Esophagus squamous epithelium (tissue), 5 donors: ENCODE data around the gene TBC1D7. TPM values are rescaled to one million over a fixed set of nuclear protein-coding genes. Genes with fewer than 3 reads are reported as not detected.

Experiments
- DNase-seq: peaks from one replicate; lab custom pipeline; 2025; lab: John Stamatoyannopoulos, UW
- H3K27ac ChIP-seq, 4 donors: fragments of 200-600 bp; sonication (generic); one replicate each; pipeline ENCODE4 v1.5.1; 2016 to 2019; ENCODE audit warnings: mild to moderate bottlenecking in 1 of 4
- H3K27me3 ChIP-seq, 4 donors: fragments of 200-600 bp; sonication (generic); 1 replicate in 3 of 4; 2 replicates in 1 of 4; pipeline versions ENCODE4 v1.5.1 to v1.6.0; 2017 to 2021; ENCODE audit warnings: antibody characterized with exemption in 1 of 4
- H3K36me3 ChIP-seq, 3 donors: fragments of 200-600 bp; sonication (generic); one replicate each; pipeline ENCODE4 v1.5.1; 2016 to 2019
- H3K4me1 ChIP-seq, 3 donors: fragments of 200-600 bp; sonication (generic); one replicate each; pipeline ENCODE4 v1.5.1; 2017 to 2019
- H3K4me3 ChIP-seq, 4 donors: fragments of 200-600 bp; sonication (generic); 1 replicate in 3 of 4; 2 replicates in 1 of 4; pipeline ENCODE4 v1.5.1; 2016 to 2019; ENCODE audit warnings: mild to moderate bottlenecking in 2 of 4, moderate library complexity in 1 of 4
- H3K9me3 ChIP-seq, 3 donors: fragments of 200-600 bp; sonication (generic); one replicate each; pipeline ENCODE4 v1.5.1; 2016 to 2019
- POLR2A ChIP-seq, 4 donors: fragments of 450-650 bp; IDR thresholded peaks; one replicate each; pipeline ENCODE4 v1.6.1; 2017; ENCODE audit warnings: antibody characterized with exemption in 4 of 4, mild to moderate bottlenecking in 4 of 4, moderate library complexity in 3 of 4
- WGBS, 2 donors: methylation state at CpG; one replicate each; pipeline ENCODE4 v1.1.5; 2018; 5-methylcytosine and 5-hydroxymethylcytosine counted together
- intact Hi-C: fragments of 100-400 bp; cut with DNase I; formaldehyde crosslinking; loops from one replicate; pipeline ENCODE4 v1.15.0; 2022
- total RNA-seq, 4 donors: library from RNA; depleted of rRNA; stranded (reverse); fragments of >200 nt; gene quantifications; one replicate each; pipeline ENCODE4 v1.1.0, GENCODE V29; 2016
- TF ChIP-seq, protein P1 (sequence below), 6 experiments: fragments of 450-650 bp in 4 of 6; fragments of 200-600 bp in 2 of 6; sonication (generic) in 2 of 6; IDR thresholded peaks; one replicate each; pipeline ENCODE4 v1.5.1; 2016 to 2019; ENCODE audit warnings: antibody characterized with exemption in 6 of 6, mild to moderate bottlenecking in 4 of 6, moderate library complexity in 4 of 6
- donor health status: DM: yes; HTN: yes; CAD: no.

Gene TBC1D7
- 10 to 100 TPM in 3 of 4 donors, 1 to 10 TPM in 1; 8.2 to 13.5 (median 12.6) TPM for total RNA-seq

DNA sequence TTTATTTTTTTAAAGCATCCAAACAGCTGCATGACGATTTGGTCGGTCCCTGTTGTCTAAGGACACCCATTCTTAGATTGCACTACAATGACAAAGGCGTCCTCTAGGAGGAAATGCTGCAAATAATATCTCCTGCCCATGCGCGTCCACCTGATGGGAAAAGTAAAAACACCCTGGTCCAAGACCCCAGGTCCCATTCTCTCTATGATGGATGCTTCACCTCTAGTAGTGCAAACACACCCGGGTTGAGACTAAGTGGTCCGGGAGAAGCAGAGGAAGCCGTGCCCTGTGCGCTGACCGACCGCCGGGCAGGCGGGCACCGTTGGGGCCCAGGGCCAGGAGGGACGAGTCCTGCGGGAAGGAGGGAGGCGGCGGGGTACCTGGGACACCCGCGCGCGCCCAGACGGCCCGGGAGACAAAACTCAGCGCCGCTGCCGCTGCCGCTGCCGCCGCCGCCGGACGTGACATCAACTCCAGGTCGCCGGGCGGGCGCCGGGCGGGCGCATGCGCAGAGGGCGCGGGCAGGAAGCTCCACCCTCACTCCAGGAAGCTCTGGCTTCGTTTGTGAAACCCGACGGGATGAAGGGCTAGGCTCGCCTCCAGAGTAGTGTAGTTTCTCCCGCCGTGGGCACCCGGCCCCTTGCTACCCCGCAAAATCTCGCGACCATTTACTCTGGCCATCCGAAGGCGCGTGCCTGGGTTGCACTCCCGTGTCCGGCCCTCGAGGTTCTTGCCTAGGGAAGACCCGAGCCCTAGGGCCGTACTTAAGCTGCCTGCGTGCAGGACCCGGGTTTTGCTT lies at the start of gene TBC1D7:
TBC1D7 (minus strand) TSS at position 462 of the 799 bp plus-strand sequence. CDS start 1,639 bp downstream, outside the sequence.
- H3K4me1 ChIP-seq: peaks cover 0 to 21% (median 8%) of the 10 kb centered on the region in 3 donors
- 0% methylated on average over 18 to 25 of the region's 63 CpGs for WGBS, 2 donors
- H3K36me3 ChIP-seq: peaks cover 0 to 31% (median 8%) of the 10 kb centered on the region in 3 donors
- TF ChIP-seq, protein P1, sequence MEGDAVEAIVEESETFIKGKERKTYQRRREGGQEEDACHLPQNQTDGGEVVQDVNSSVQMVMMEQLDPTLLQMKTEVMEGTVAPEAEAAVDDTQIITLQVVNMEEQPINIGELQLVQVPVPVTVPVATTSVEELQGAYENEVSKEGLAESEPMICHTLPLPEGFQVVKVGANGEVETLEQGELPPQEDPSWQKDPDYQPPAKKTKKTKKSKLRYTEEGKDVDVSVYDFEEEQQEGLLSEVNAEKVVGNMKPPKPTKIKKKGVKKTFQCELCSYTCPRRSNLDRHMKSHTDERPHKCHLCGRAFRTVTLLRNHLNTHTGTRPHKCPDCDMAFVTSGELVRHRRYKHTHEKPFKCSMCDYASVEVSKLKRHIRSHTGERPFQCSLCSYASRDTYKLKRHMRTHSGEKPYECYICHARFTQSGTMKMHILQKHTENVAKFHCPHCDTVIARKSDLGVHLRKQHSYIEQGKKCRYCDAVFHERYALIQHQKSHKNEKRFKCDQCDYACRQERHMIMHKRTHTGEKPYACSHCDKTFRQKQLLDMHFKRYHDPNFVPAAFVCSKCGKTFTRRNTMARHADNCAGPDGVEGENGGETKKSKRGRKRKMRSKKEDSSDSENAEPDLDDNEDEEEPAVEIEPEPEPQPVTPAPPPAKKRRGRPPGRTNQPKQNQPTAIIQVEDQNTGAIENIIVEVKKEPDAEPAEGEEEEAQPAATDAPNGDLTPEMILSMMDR (IDR thresholded peaks at IDR 0.05): peak in 4 of 6 experiments; percentile 2 to 31 (median 26)
- peak in 3 of 4 donors; percentile 76 to 96 (median 88) for TF ChIP-seq POLR2A (IDR thresholded peaks at IDR 0.05)
- peak within 1 kb of the TSS; percentile 90 to 96 (median 94) for H3K27ac ChIP-seq
- H3K4me3 ChIP-seq: peak within 1 kb of the TSS; percentile 65 to 90 (median 78)
- no peaks in the 10 kb centered on the region for H3K27me3 ChIP-seq
- DNase-seq: peak; percentile 33
- intact Hi-C loops: no loop called here
- H3K9me3 ChIP-seq: no peaks in the 10 kb centered on the region

DNA sequence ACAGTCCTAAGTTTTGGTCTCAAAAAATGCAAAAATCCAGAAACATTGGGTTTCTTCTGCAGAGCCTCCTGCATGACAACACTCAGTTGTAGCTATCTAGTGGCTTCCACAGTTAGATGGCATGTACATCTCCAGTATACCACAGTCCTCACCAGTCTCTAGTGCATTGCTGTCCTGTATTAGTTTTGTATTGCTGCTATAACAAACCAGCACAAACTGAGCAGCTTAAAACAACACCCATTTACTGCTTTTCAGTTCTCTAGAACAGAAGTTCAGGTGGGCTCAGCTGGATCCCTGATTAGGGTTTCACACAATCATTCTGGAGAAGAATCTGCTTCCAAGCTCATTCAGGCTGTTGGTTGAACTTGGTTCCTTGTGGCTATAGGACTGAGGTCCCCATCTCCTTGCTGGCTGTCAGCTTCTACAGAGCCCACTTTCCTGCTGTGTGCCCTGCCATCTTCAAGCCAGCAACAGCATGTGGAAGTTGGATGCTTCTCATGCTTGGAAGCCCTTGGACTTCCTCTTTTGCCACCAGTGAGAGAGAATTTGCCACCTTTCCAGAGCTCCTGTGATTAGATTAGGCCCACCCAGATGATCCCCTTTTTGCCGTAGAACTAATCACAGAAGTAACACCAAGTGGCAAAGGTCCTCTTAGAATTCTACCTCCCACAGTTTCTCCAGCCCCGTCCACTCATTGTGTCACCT lies 48.9 kb upstream of the TBC1D7 start:
- H3K36me3 ChIP-seq: peaks cover 0 to 5% (median 0%) of the 10 kb centered on the region in 3 donors
- intact Hi-C loops: no loop called here
- no peak overlapping the region for H3K4me3 ChIP-seq
- H3K4me1 ChIP-seq: peaks cover 0 to 38% (median 11%) of the 10 kb centered on the region in 3 donors
- TF ChIP-seq POLR2A (IDR thresholded peaks at IDR 0.05): no peak
- TF ChIP-seq, protein P1 (IDR thresholded peaks at IDR 0.05): no peak
- 92 to 95% methylated on average over 2 of the region's 2 CpGs for WGBS, 2 donors
- H3K9me3 ChIP-seq: no peaks in the 10 kb centered on the region
- no peak for DNase-seq
- no peaks in the 10 kb centered on the region for H3K27me3 ChIP-seq
- no peak overlapping the region for H3K27ac ChIP-seq

DNA sequence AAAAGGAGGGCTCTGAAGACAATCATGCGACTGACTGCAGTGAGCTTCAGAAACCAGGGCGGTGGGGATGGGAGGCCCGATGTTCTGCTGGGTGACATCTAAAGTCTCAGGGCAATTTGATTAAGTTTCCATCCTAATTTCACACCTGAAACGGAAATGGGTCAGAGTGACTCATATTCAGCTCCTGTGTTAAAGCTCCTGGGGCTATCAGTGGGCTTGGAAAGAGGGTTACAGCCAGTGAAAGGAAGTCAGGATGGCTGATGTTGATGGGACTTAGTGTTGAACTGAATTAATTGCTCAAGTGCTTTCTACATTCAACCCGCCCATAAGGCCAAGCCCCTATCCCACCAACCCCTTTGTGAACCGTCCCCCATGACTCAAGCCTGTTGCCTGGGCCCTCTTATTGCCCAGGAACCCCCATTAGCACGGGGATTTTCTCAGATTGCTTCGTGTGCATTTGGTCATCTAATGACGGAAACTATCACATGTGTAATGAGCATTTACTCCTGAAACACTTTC lies 47.1 kb upstream of the TBC1D7 start:
- intact Hi-C loops: no loop called here
- Histone ChIP-seq H3K9me3 (no peaks in the 10 kb centered on the region), H3K4me3 (no peak overlapping the region), H3K36me3 (peaks cover 0 to 5% (median 0%) of the 10 kb centered on the region in 3 donors), H3K27me3 (no peaks in the 10 kb centered on the region), H3K27ac (no peak overlapping the region), H3K4me1 (peaks cover 0 to 40% (median 21%) of the 10 kb centered on the region in 3 donors)
- 70 to 79% methylated on average over 8 to 9 of the region's 9 CpGs for WGBS, 2 donors
- TF ChIP-seq, protein P1 (IDR thresholded peaks at IDR 0.05): no peak
- TF ChIP-seq POLR2A (IDR thresholded peaks at IDR 0.05): no peak
- no peak for DNase-seq

DNA sequence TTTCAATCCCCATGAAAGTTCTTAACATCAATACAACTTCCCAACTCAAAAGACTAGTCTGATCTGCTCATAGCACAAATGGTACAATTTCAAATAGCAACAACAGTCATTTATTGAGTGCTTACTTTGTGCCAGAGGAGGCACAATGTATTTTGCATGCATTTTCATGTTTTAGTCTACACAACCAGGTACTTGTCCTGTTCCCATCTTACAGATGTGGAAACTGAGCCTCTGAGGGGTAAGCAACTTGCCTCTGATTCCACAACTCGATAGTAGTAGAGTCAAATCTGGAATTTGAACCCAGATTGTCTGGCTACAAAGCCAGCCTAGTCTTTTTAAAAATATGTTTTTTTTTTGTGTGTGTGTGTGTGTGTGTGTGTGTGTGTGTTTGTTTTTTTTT lies 45.6 kb upstream of the TBC1D7 start:
- intact Hi-C loops: no loop called here
- H3K4me1 ChIP-seq: peaks cover 0 to 32% (median 10%) of the 10 kb centered on the region in 3 donors
- H3K27me3 ChIP-seq: no peaks in the 10 kb centered on the region
- peaks cover 0 to 5% (median 0%) of the 10 kb centered on the region in 3 donors for H3K36me3 ChIP-seq
- TF ChIP-seq POLR2A (IDR thresholded peaks at IDR 0.05): no peak
- TF ChIP-seq, protein P1 (IDR thresholded peaks at IDR 0.05): no peak
- DNase-seq: no peak
- 71 to 100% methylated on average over 1 of the region's 1 CpG for WGBS, 2 donors
- H3K9me3 ChIP-seq: no peaks in the 10 kb centered on the region
- H3K4me3 ChIP-seq: no peak overlapping the region
- H3K27ac ChIP-seq: no peak overlapping the region
